Measurements from ENCODE around the gene UBN1.

Gene UBN1

GRCh38 chr16:4825196-4825595 lies 22.1 kb upstream of the UBN1 start:
- no peak for DNase-seq (ENCODE audit: low spot score)

GRCh38 chr16:4826526-4826925 lies 20.8 kb upstream of the UBN1 start:
- DNase-seq (ENCODE audit: low spot score) = no peak

GRCh38 chr16:4826980-4827379 lies 20.3 kb upstream of the UBN1 start:
- no peak for DNase-seq (ENCODE audit: low spot score)

- no peak for DNase-seq (ENCODE audit: low spot score)
These were observed 18.5 kb upstream of the UBN1 start for GRCh38 chr16:4828567-4829321.

GRCh38 chr16:4830408-4830807 lies 16.9 kb upstream of the UBN1 start:
- DNase-seq (ENCODE audit: low spot score) = no peak

GRCh38 chr16:4831616-4832015 lies 15.7 kb upstream of the UBN1 start:
- DNase-seq (ENCODE audit: low spot score) = no peak

GRCh38 chr16:4832698-4833343 lies 14.5 kb upstream of the UBN1 start:
- DNase-seq (ENCODE audit: low spot score) = no peak

GRCh38 chr16:4833584-4833983 lies 13.7 kb upstream of the UBN1 start:
- DNase-seq (ENCODE audit: low spot score) = no peak

GRCh38 chr16:4836727-4837126 lies 10.6 kb upstream of the UBN1 start:
- DNase-seq (ENCODE audit: low spot score) = no peak

GRCh38 chr16:4837733-4838501 lies 9.4 kb upstream of the UBN1 start:
- no peak for DNase-seq (ENCODE audit: low spot score)

GRCh38 chr16:4839942-4840341 lies 7.3 kb upstream of the UBN1 start:
- DNase-seq (ENCODE audit: low spot score) = no peak

- no peak for DNase-seq (ENCODE audit: low spot score)
These were observed 6.3 kb upstream of the UBN1 start for GRCh38 chr16:4840984-4841383.

GRCh38 chr16:4846503-4846900 lies 779 bp upstream of the UBN1 start:
- no peak for DNase-seq (ENCODE audit: low spot score)

- peak; percentile 70 for DNase-seq (ENCODE audit: low spot score)
These were observed 700 bp downstream of the UBN1 start for GRCh38 chr16:4847774-4848587.

- no peak for DNase-seq (ENCODE audit: low spot score)
These were observed 2.9 kb downstream of the UBN1 start for GRCh38 chr16:4850211-4850610.

GRCh38 chr16:4852221-4852872 lies 5.1 kb downstream of the UBN1 start:
- DNase-seq (ENCODE audit: low spot score) = no peak

- no peak for DNase-seq (ENCODE audit: low spot score)
These were observed 8.1 kb downstream of the UBN1 start for GRCh38 chr16:4855371-4855770.

- no peak for DNase-seq (ENCODE audit: low spot score)
These were observed 8.5 kb downstream of the UBN1 start for GRCh38 chr16:4855804-4856203.

GRCh38 chr16:4859190-4859899 lies 12.1 kb downstream of the UBN1 start:
- DNase-seq (ENCODE audit: low spot score) = no peak

- DNase-seq (ENCODE audit: low spot score) = no peak
These were observed 12.6 kb downstream of the UBN1 start for GRCh38 chr16:4859900-4860255.

GRCh38 chr16:4860727-4861342 lies 13.6 kb downstream of the UBN1 start:
- no peak for DNase-seq (ENCODE audit: low spot score)

All from left forelimb (tissue), 1 donor.